ENCODE data around the gene TAP1. TPM values are rescaled to one million over a fixed set of nuclear protein-coding genes. Genes with fewer than 3 reads are reported as not detected.
A peak's percentile ranks its signal among the peaks of the same experiment; 100 is the strongest.

TAP1 gene
- total and polyA plus RNA-seq, 2 donors (not counting 3 experiments of a cell fraction or from before 2014, with no cell fraction given): 15.6 to 25.9 TPM

DNA sequence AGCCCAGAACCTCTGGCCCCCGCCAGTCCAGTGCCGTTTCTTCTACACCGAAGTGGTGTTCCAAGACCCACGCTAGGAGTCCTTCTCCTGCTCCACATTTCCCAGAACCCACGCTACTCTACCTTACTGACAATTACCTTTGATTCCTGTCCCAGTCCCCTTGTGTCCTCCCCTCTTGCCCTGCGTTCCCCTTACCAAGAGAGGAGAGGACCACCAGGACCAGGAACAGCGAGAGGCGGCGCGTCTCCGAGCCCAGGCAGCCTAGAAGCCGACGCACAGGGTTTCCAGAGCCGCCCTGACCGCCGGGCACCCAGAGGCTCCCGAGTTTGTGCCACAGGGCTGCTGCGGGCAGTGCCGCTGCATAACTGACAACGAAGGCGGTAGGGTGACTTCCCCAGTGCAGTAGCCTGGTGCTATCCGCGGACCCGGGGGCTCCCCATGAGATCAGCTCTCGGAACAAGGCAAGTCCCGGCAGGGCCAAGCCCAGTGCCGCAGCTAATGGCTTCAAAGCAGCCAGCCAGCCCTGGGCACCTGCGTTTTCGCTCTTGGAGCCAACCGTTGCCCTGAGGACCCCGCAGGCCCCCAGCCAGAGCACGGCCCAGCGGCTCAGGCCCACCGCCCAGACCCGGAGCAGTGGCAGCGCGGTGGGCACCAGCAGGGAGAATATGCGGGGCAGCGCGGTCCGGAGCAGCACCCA, 512 bp downstream of the TAP1 start:
- Histone ChIP-seq H4K20me1 (replicated peaks; ENCODE audit: control insufficient read depth, extremely low read depth, insufficient read depth, low read length) (no peaks in the 10 kb centered on the region), H3K79me2 (ENCODE audit: control insufficient read depth, insufficient read depth, low read length) (no peaks in the 10 kb centered on the region), H3K9me1 (replicated peaks; ENCODE audit: control insufficient read depth, extremely low read depth, insufficient read depth, low read length) (no peaks in the 10 kb centered on the region), H3K4me2 (ENCODE audit: insufficient read depth, low read length) (peak overlapping the region; percentile 75), H3K36me3 (ENCODE audit: control insufficient read depth in 2 of 2, extremely low read depth in 1 of 2, insufficient read depth in 2 of 2, low read length in 2 of 2) (no peaks in the 10 kb centered on the region), H3K9me3 (replicated peaks; ENCODE audit: control insufficient read depth, insufficient read depth, low read length) (no peaks in the 10 kb centered on the region), H3K27me3 (ENCODE audit: control insufficient read depth in 2 of 2, insufficient read depth in 2 of 2, low read length in 2 of 2) (peaks cover 2 to 15% of the 10 kb centered on the region in 2 experiments), H3K9ac (replicated peaks; ENCODE audit: extremely low read depth, insufficient read depth, low read length) (peak overlapping the region; percentile 50), H3K27ac (ENCODE audit: insufficient read depth, low read depth, low read length) (no peak overlapping the region), H3K4me1 (ENCODE audit: control insufficient read depth, extremely low read depth, insufficient read depth, low read length) (peaks cover 13% of the 10 kb centered on the region), H2AFZ (ENCODE audit: low read depth, low read length) (peak overlapping the region; percentile 61), H3K4me3 (replicated peaks in 1 of 3; ENCODE audit: insufficient read depth in 1 of 3, low read depth in 1 of 3, low read length in 3 of 3) (peak overlapping the region; percentile 63 to 83 (median 75))
- ChIA-PET CTCF (interaction anchor here (0.8 to 8.1 kb wide), 20 partner anchors 9 to 465 kb away, joined by 3 to 274 read pairs (median 6); partner anchors contain the start of genes HLA-DMA, PSMB8, TAP2 and ZBTB22), POLR2A (interaction anchor here (1.4 to 2.2 kb wide), 2 partner anchors 15 to 119 kb away, joined by 7 to 12 read pairs; partner anchors contain the start of gene TAP2)
- TSS peak; percentile 24 for BruUV-seq (replicated peaks)
- DNase-seq (ENCODE audit: low read depth, low spot score): peak; percentile 52
- intact Hi-C loops (cut with micrococcal nuclease): loop anchor here (1.0 kb wide), 1 partner anchor 9 kb away; the partner anchor contains the start of gene PSMB8
- dilution Hi-C loops (cut with MboI; ENCODE audit: extremely low pct_ligation_motif_present, low sequenced_read_pairs): no loop called here
- peak; percentile 56 for FAIRE-seq
- no peak for TF ChIP-seq JUN (IDR thresholded peaks at IDR 0.05; ENCODE audit: borderline replicate concordance, insufficient read depth, insufficient read length, low read depth)
- TF ChIP-seq, protein P1, sequence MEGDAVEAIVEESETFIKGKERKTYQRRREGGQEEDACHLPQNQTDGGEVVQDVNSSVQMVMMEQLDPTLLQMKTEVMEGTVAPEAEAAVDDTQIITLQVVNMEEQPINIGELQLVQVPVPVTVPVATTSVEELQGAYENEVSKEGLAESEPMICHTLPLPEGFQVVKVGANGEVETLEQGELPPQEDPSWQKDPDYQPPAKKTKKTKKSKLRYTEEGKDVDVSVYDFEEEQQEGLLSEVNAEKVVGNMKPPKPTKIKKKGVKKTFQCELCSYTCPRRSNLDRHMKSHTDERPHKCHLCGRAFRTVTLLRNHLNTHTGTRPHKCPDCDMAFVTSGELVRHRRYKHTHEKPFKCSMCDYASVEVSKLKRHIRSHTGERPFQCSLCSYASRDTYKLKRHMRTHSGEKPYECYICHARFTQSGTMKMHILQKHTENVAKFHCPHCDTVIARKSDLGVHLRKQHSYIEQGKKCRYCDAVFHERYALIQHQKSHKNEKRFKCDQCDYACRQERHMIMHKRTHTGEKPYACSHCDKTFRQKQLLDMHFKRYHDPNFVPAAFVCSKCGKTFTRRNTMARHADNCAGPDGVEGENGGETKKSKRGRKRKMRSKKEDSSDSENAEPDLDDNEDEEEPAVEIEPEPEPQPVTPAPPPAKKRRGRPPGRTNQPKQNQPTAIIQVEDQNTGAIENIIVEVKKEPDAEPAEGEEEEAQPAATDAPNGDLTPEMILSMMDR (IDR thresholded peaks at IDR 0.05; ENCODE audit: extremely low read depth in 1 of 2, insufficient read depth in 1 of 2, low read depth in 1 of 2, low read length in 2 of 2): no peak
- no peak for TF ChIP-seq FOS (IDR thresholded peaks at IDR 0.05; ENCODE audit: borderline replicate concordance, insufficient read depth, low read length)
- TF ChIP-seq MYC (IDR thresholded peaks at IDR 0.05; ENCODE audit: low read depth, low read length): no peak
- TF ChIP-seq POLR2A (IDR thresholded peaks at IDR 0.05; ENCODE audit: low read depth, low read length): no peak
- no peak for TF ChIP-seq GATA2 (IDR thresholded peaks at IDR 0.05; ENCODE audit: insufficient read depth, insufficient read length, low read depth, low read length)
